Keratinocyte (primary cell): Measurements from ENCODE around the gene BLTP3A. TPM values are rescaled to one million over a fixed set of nuclear protein-coding genes. Genes with fewer than 3 reads are reported as not detected.
"Not testable (repeated sequence)": the region's sequence is repeated elsewhere in the genome, so short reads cannot be mapped to it uniquely, and the experiment has no call there.

Experiments used
- DNase-seq: peaks from one replicate; pipeline ENCODE4 v3.0.0-alpha.2; 2011; ENCODE audit warnings: low read depth, missing footprints, low spot score
- FAIRE-seq: peaks from 2 replicates; lab custom pipeline; 2011; peaks lifted over from hg19 to GRCh38; lab: Jason Lieb, UNC
- H2AFZ ChIP-seq: 2 replicates; pipeline ENCODE4 v1.6.0; 2012; ENCODE audit warnings: low read length, control low read depth, inconsistent platforms; ENCODE audit not compliant: control insufficient read depth
- H3K27ac ChIP-seq: 2 replicates; pipeline ENCODE4 v1.5.1; 2011; ENCODE audit warnings: low read length; ENCODE audit not compliant: control insufficient read depth, insufficient read depth
- H3K27me3 ChIP-seq: 3 replicates; pipeline ENCODE4 v1.6.0; 2011; ENCODE audit warnings: low read length; ENCODE audit not compliant: control insufficient read depth, insufficient read depth; ENCODE audit errors: extremely low read depth
- H3K36me3 ChIP-seq, 2 experiments: 2 replicates in 1 of 2; 3 replicates in 1 of 2; pipeline ENCODE4 v1.5.1; 2011; ENCODE audit warnings: low read length in 2 of 2, mild to moderate bottlenecking in 1 of 2; ENCODE audit not compliant: control insufficient read depth in 2 of 2, insufficient read depth in 2 of 2; ENCODE audit errors: extremely low read depth in 1 of 2
- H3K4me1 ChIP-seq: 3 replicates; pipeline ENCODE4 v1.5.1; 2011; ENCODE audit warnings: low read length; ENCODE audit not compliant: control insufficient read depth, insufficient read depth; ENCODE audit errors: extremely low read depth
- H3K4me2 ChIP-seq: 3 replicates; pipeline ENCODE4 v1.6.0; 2011; ENCODE audit warnings: low read depth, low read length; ENCODE audit not compliant: control insufficient read depth, insufficient read depth; ENCODE audit errors: extremely low read depth
- H3K4me3 ChIP-seq, 3 experiments: fragments of 200-600 bp in 1 of 3; sonication (generic) in 1 of 3; 2 replicates in 2 of 3; 3 replicates in 1 of 3; pipeline ENCODE4 v1.5.1; 2011 to 2016; ENCODE audit warnings: low read length in 3 of 3, mild to moderate bottlenecking in 3 of 3, control low read depth in 2 of 3, inconsistent platforms in 1 of 3, low read depth in 1 of 3, mixed read lengths in 1 of 3, mixed run types in 1 of 3, moderate library complexity in 1 of 3; ENCODE audit not compliant: control insufficient read depth in 2 of 3, insufficient read depth in 2 of 3; ENCODE audit errors: extremely low read depth in 1 of 3
- H3K79me2 ChIP-seq: 2 replicates; pipeline ENCODE4 v1.6.0; 2012; ENCODE audit warnings: low read length; ENCODE audit not compliant: control insufficient read depth, insufficient read depth
- H3K9ac ChIP-seq: 3 replicates; pipeline ENCODE4 v1.6.0; 2011; ENCODE audit warnings: low read length; ENCODE audit not compliant: control insufficient read depth, insufficient read depth; ENCODE audit errors: extremely low read depth
- H3K9me1 ChIP-seq: 3 replicates; pipeline ENCODE4 v1.6.0; 2011; ENCODE audit warnings: low read length; ENCODE audit not compliant: control insufficient read depth, insufficient read depth; ENCODE audit errors: extremely low read depth
- H3K9me3 ChIP-seq: 2 replicates; pipeline ENCODE4 v1.5.1; 2012; ENCODE audit warnings: low read depth, low read length; ENCODE audit not compliant: control insufficient read depth
- H4K20me1 ChIP-seq: 3 replicates; pipeline ENCODE4 v1.6.0; 2011; ENCODE audit warnings: low read length; ENCODE audit not compliant: control insufficient read depth, insufficient read depth; ENCODE audit errors: extremely low read depth
- EZH2 ChIP-seq: IDR thresholded peaks from one replicate; pipeline ENCODE4 v1.6.1; 2012; ENCODE audit warnings: inconsistent platforms, mild to moderate bottlenecking, low read length, moderate library complexity
- dilution Hi-C: fragments of 300-500 bp; cut with MboI; formaldehyde crosslinking; loops from one replicate; pipeline ENCODE4 v1.7.0; 2020; ENCODE audit warnings: low sequenced_read_pairs; ENCODE audit not compliant: extremely low pct_ligation_motif_present
- polyA plus RNA-seq, 5 experiments: library from polyadenylated mRNA; depleted of rRNA in 3 of 5; stranded (reverse) in 3 of 5; stranded (forward) in 1 of 5; unstranded in 1 of 5; fragments of >200 nt; gene quantifications; 1 replicate in 1 of 5; 2 replicates in 3 of 5; 3 replicates in 1 of 5; pipeline versions ENCODE4 v1.2.1 to v1.2.3, GENCODE V29; 2011 to 2012; ENCODE audit warnings: missing spikeins in 2 of 5, low read depth in 1 of 5, low replicate concordance in 1 of 5
- TF ChIP-seq, protein P1 (sequence below), 3 experiments: IDR thresholded peaks in 1 of 3; conservative IDR thresholded peaks in 1 of 3; optimal IDR thresholded peaks in 1 of 3; 2 replicates in 2 of 3; 3 replicates in 1 of 3; pipeline versions ENCODE3 to v1.5.1; 2011; ENCODE audit warnings: low read length in 3 of 3, mild to moderate bottlenecking in 3 of 3, moderate library complexity in 2 of 3, control low read depth in 1 of 3, inconsistent platforms in 1 of 3; ENCODE audit not compliant: insufficient read depth in 2 of 3; ENCODE audit errors: extremely low read depth in 1 of 3

BLTP3A gene
- polyA plus RNA-seq, 1 donor (not counting 4 experiments of a cell fraction or from before 2014, with no cell fraction given) = 4.9 TPM

DNA sequence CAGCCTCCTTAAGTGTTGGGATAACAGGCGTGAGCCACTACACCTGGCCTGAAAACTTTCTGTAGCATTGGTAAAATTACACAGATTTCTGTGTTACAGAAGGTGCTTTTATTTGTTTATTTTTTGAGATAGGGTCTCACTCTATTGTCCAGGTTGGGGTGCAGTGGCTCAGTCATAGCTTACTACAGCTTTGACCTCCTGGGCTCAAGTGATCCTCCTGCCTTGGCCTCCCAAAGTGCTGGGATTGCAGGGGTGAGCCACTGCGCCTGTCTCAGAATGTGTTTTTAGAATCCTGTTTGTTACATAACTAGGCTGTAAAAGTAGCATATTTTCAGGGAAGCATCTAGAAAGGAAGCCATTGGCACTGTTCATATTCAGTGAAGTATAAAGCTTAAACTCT lies 16.9 kb upstream of the BLTP3A start:
- H3K9ac ChIP-seq = no peak overlapping the region
- H3K9me1 ChIP-seq = no peaks in the 10 kb centered on the region
- TF ChIP-seq, protein P1, sequence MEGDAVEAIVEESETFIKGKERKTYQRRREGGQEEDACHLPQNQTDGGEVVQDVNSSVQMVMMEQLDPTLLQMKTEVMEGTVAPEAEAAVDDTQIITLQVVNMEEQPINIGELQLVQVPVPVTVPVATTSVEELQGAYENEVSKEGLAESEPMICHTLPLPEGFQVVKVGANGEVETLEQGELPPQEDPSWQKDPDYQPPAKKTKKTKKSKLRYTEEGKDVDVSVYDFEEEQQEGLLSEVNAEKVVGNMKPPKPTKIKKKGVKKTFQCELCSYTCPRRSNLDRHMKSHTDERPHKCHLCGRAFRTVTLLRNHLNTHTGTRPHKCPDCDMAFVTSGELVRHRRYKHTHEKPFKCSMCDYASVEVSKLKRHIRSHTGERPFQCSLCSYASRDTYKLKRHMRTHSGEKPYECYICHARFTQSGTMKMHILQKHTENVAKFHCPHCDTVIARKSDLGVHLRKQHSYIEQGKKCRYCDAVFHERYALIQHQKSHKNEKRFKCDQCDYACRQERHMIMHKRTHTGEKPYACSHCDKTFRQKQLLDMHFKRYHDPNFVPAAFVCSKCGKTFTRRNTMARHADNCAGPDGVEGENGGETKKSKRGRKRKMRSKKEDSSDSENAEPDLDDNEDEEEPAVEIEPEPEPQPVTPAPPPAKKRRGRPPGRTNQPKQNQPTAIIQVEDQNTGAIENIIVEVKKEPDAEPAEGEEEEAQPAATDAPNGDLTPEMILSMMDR (optimal IDR thresholded peaks at IDR 0.05 in 1 of 3, IDR thresholded peaks at IDR 0.05 in 1 of 3, conservative IDR thresholded peaks at IDR 0.05 in 1 of 3; ENCODE audit: extremely low read depth in 1 of 3, insufficient read depth in 2 of 3, low read length in 3 of 3) = no peak
- no peak for TF ChIP-seq EZH2
- no peaks in the 10 kb centered on the region for H3K27me3 ChIP-seq
- dilution Hi-C loops = loop anchor here (10.0 kb wide), 1 partner anchor 100 kb away; no protein-coding TSS in a partner anchor
- H3K9me3 ChIP-seq = no peaks in the 10 kb centered on the region
- peaks cover 2% of the 10 kb centered on the region for H3K79me2 ChIP-seq
- no peaks in the 10 kb centered on the region for H3K4me1 ChIP-seq
- H2AFZ ChIP-seq = no peak overlapping the region
- no peak overlapping the region for H3K27ac ChIP-seq
- H3K4me2 ChIP-seq = no peak overlapping the region
- peaks cover 6% of the 10 kb centered on the region in 2 experiments for H3K36me3 ChIP-seq
- H3K4me3 ChIP-seq = no peak overlapping the region
- no peaks in the 10 kb centered on the region for H4K20me1 ChIP-seq
- DNase-seq (no peak), FAIRE-seq (no peak)

DNA sequence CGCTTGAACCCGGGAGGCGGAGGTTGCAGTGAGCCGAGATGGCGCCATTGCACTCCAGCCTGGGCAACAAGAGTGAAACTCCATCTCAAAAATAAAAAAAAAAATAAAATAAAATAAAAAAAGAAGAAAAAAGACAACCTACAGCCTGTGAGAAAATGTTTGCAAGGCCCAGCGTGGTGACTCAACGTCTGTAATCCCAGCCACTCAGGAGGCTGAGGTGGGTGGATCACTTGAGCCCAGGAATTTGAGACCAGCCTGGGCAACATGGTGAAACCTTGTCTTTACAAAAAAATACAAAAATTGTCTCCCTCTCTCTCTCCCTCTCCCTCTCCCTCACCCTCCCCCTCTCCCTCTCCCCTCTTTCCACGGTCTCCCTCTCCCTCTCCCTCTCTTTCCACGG lies 6.5 kb upstream of the BLTP3A start:
- dilution Hi-C loops, H3K9ac ChIP-seq, H4K20me1 ChIP-seq, H3K27me3 ChIP-seq, H3K9me1 ChIP-seq, FAIRE-seq, H3K27ac ChIP-seq, DNase-seq, H3K9me3 ChIP-seq, H2AFZ ChIP-seq, H3K36me3 ChIP-seq, H3K79me2 ChIP-seq, H3K4me3 ChIP-seq, H3K4me2 ChIP-seq, H3K4me1 ChIP-seq: not testable (repeated sequence)

DNA sequence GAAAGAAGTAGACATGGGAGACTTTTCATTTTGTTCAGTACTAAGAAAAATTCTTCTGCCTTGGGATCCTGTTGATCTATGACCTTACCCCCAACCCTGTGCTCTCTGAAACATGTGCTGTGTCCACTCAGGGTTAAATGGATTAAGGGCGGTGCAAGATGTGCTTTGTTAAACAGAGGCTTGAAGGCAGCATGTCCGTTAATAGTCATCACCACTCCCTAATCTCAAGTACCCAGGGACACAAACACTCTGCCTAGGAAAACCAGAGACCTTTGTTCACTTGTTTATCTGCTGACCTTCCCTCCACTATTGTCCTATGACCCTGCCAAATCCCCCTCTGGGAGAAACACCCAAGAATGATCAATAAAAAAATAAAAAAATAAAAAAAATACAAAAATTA lies 4.7 kb upstream of the BLTP3A start:
- H3K4me1 ChIP-seq, H4K20me1 ChIP-seq, H3K27ac ChIP-seq, H3K9me1 ChIP-seq, H3K9ac ChIP-seq, H3K27me3 ChIP-seq, H3K4me2 ChIP-seq, DNase-seq, H3K79me2 ChIP-seq, H3K36me3 ChIP-seq, H3K9me3 ChIP-seq, H2AFZ ChIP-seq, H3K4me3 ChIP-seq, dilution Hi-C loops, FAIRE-seq: not testable (repeated sequence)
